ENCODE data around the gene QRICH2.

DNA sequence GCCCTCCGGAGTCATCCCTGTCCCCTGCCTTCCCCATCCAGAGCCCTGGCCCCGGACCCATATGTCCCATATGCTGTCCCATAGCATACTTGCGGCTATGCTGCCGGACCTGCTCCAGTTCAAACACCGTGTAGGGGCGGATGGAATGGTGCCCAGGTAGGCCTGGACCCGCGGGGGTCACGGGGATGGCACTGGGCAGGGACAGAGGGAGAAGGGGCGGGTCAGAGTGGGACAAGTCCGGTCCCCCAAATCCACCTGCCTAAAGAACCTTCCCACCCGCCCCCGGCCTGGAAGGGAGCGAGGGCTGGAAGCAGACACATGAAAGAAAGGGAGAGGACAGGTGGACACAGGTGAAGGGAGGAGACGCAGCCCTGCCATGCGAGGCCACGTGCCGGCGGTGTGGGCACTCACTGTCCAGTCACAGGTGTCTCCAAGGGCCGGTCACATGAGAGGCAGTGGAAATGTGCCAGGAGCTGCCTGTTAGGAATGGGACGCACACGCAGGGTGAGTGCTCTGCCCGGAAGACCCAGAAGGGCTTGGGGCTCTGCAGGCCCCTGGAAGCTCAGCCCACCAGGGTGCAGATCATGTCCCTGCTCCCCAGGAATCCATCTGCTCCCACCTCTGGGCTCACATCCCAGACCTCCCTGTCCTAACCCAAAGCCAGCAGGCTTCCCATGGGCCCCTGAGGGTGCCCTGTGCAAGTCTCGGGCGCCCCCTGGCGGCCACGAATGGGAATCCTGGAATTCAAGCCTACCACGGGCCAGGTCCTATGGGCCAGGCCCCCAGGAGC, 28.9 kb downstream of the QRICH2 start:
- TF ChIP-seq, protein P1, sequence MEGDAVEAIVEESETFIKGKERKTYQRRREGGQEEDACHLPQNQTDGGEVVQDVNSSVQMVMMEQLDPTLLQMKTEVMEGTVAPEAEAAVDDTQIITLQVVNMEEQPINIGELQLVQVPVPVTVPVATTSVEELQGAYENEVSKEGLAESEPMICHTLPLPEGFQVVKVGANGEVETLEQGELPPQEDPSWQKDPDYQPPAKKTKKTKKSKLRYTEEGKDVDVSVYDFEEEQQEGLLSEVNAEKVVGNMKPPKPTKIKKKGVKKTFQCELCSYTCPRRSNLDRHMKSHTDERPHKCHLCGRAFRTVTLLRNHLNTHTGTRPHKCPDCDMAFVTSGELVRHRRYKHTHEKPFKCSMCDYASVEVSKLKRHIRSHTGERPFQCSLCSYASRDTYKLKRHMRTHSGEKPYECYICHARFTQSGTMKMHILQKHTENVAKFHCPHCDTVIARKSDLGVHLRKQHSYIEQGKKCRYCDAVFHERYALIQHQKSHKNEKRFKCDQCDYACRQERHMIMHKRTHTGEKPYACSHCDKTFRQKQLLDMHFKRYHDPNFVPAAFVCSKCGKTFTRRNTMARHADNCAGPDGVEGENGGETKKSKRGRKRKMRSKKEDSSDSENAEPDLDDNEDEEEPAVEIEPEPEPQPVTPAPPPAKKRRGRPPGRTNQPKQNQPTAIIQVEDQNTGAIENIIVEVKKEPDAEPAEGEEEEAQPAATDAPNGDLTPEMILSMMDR (IDR thresholded peaks at IDR 0.05; ENCODE audit: low read depth, low read length, missing input control) = peak; percentile 92
- no peak for TF ChIP-seq TAF1 (conservative IDR thresholded peaks at IDR 0.05)
- no peak for TF ChIP-seq SP1 (IDR thresholded peaks at IDR 0.05)
- TF ChIP-seq, protein P2, sequence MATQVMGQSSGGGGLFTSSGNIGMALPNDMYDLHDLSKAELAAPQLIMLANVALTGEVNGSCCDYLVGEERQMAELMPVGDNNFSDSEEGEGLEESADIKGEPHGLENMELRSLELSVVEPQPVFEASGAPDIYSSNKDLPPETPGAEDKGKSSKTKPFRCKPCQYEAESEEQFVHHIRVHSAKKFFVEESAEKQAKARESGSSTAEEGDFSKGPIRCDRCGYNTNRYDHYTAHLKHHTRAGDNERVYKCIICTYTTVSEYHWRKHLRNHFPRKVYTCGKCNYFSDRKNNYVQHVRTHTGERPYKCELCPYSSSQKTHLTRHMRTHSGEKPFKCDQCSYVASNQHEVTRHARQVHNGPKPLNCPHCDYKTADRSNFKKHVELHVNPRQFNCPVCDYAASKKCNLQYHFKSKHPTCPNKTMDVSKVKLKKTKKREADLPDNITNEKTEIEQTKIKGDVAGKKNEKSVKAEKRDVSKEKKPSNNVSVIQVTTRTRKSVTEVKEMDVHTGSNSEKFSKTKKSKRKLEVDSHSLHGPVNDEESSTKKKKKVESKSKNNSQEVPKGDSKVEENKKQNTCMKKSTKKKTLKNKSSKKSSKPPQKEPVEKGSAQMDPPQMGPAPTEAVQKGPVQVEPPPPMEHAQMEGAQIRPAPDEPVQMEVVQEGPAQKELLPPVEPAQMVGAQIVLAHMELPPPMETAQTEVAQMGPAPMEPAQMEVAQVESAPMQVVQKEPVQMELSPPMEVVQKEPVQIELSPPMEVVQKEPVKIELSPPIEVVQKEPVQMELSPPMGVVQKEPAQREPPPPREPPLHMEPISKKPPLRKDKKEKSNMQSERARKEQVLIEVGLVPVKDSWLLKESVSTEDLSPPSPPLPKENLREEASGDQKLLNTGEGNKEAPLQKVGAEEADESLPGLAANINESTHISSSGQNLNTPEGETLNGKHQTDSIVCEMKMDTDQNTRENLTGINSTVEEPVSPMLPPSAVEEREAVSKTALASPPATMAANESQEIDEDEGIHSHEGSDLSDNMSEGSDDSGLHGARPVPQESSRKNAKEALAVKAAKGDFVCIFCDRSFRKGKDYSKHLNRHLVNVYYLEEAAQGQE (IDR thresholded peaks at IDR 0.05) = no peak
- TF ChIP-seq JUND (IDR thresholded peaks at IDR 0.05) = no peak
- TF ChIP-seq YY1 (IDR thresholded peaks at IDR 0.05) = no peak

All from liver (tissue), 3 donors.